Prostate gland (tissue), 2 donors: ENCODE measurements around the gene S100Z. TPM values are rescaled to one million over a fixed set of nuclear protein-coding genes. Genes with fewer than 3 reads are reported as not detected.

Experiments
- DNase-seq: peaks from one replicate; pipeline ENCODE4 v3.0.0-alpha.2; 2019; ENCODE audit warnings: low spot score
- H3K27ac ChIP-seq, 2 donors: fragments of 200-600 bp; sonication (generic); 2 replicates each; pipeline ENCODE4 v1.5.1; 2017 to 2019
- H3K27me3 ChIP-seq: fragments of 200-600 bp; sonication (generic); replicated peaks from 2 replicates; pipeline ENCODE4 v1.5.1; 2019; ENCODE audit not compliant: insufficient read depth
- H3K36me3 ChIP-seq, 2 donors: fragments of 200-600 bp; sonication (generic); 1 replicate in 1 of 2; 2 replicates in 1 of 2; pipeline versions ENCODE4 v1.5.1 to v1.8.1; 2017 to 2019
- H3K4me1 ChIP-seq: fragments of 200-600 bp; sonication (generic); replicated peaks from 2 replicates; pipeline ENCODE4 v1.5.1; 2019
- H3K4me3 ChIP-seq, 2 donors: fragments of 200-600 bp; sonication (generic); 2 replicates each; pipeline ENCODE4 v1.5.1; 2017 to 2019
- H3K9me3 ChIP-seq: fragments of 200-600 bp; sonication (generic); 2 replicates; pipeline ENCODE4 v1.5.1; 2017
- POLR2A ChIP-seq: fragments of 450-650 bp; IDR thresholded peaks from one replicate; pipeline ENCODE4 v1.6.1; 2016; ENCODE audit warnings: antibody characterized with exemption, mild to moderate bottlenecking
- POLR2AphosphoS5 ChIP-seq: sonication (generic); formaldehyde crosslinking; IDR thresholded peaks from one replicate; pipeline ENCODE4 v1.6.1; 2017; ENCODE audit warnings: antibody characterized with exemption
- WGBS: methylation state at CpG from one replicate; pipeline ENCODE4 v1.1.5; 2018; 5-methylcytosine and 5-hydroxymethylcytosine counted together
- intact Hi-C: fragments of 100-400 bp; cut with DNase I; formaldehyde crosslinking; loops from one replicate; pipeline ENCODE4 v1.14.2; 2022
- total RNA-seq, 2 donors: library from RNA; depleted of rRNA; stranded (reverse); fragments of >200 nt; gene quantifications; one replicate each; pipeline ENCODE4 v1.1.0, GENCODE V29; 2016
- TF ChIP-seq, protein P1 (sequence below), 4 experiments: fragments of 200-600 bp in 2 of 4; fragments of 450-650 bp in 2 of 4; sonication (generic) in 2 of 4; IDR thresholded peaks; 1 replicate in 3 of 4; 2 replicates in 1 of 4; pipeline ENCODE4 v1.5.1; 2016 to 2019; ENCODE audit warnings: antibody characterized with exemption in 4 of 4, mild to moderate bottlenecking in 2 of 4, moderate library complexity in 2 of 4

Gene S100Z
- total RNA-seq, 2 donors from 2014 or later, result 1.7 TPM; not detected in 1

DNA sequence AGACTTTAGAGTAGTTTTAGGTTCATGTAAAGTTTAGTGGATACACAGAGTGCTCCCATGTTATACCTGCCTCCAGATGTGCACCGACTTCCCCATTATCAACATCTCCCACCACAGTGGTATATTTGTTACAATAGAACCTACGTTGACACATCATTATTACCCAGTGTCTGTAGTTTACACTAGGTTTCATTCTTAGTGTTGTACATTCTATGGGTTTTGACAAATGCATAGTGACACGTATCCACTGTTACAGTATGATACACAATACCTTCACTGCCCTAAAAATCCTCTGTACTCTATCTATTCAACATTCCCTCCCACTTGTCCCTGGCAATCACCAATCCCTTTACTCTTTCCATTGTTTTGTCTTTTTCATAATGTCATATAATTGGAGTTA lies 68.7 kb downstream of the S100Z start:
- intact Hi-C loops, result no loop called here
- no peak overlapping the region for H3K4me3 ChIP-seq
- no peaks in the 10 kb centered on the region for H3K36me3 ChIP-seq
- TF ChIP-seq, protein P1, sequence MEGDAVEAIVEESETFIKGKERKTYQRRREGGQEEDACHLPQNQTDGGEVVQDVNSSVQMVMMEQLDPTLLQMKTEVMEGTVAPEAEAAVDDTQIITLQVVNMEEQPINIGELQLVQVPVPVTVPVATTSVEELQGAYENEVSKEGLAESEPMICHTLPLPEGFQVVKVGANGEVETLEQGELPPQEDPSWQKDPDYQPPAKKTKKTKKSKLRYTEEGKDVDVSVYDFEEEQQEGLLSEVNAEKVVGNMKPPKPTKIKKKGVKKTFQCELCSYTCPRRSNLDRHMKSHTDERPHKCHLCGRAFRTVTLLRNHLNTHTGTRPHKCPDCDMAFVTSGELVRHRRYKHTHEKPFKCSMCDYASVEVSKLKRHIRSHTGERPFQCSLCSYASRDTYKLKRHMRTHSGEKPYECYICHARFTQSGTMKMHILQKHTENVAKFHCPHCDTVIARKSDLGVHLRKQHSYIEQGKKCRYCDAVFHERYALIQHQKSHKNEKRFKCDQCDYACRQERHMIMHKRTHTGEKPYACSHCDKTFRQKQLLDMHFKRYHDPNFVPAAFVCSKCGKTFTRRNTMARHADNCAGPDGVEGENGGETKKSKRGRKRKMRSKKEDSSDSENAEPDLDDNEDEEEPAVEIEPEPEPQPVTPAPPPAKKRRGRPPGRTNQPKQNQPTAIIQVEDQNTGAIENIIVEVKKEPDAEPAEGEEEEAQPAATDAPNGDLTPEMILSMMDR (IDR thresholded peaks at IDR 0.05), result no peak
- TF ChIP-seq POLR2AphosphoS5, result no peak
- no peak for TF ChIP-seq POLR2A
- WGBS, result 85% methylated on average over 3 of the region's 3 CpGs
- no peak overlapping the region for H3K27ac ChIP-seq
- H3K4me1 ChIP-seq, result no peaks in the 10 kb centered on the region
- no peak for DNase-seq
- no peaks in the 10 kb centered on the region for H3K27me3 ChIP-seq
- no peaks in the 10 kb centered on the region for H3K9me3 ChIP-seq

DNA sequence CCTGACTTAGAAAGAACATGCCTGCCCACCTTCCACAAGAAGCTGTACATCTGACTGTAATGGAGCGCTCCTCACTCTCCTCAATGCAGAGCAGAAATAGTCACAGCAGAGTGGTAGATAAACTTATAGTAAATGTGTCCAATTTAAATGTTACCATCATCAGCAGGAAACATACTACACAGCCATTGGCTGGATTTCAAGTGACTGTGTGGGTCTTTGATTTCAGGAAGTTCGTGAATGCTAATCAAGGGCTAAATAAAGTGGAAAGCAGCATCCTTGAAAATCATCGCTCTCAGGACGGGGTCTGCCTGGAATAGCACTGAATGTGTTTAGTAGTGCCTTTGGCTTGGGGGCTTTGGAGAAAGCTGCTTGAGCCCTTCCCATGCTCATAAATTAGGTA lies 70.7 kb downstream of the S100Z start:
- no peak overlapping the region for H3K27ac ChIP-seq
- 70% methylated on average over 4 of the region's 4 CpGs for WGBS
- H3K9me3 ChIP-seq, result no peaks in the 10 kb centered on the region
- no peak overlapping the region for H3K4me3 ChIP-seq
- DNase-seq, result no peak
- TF ChIP-seq POLR2A, result no peak
- no peak for TF ChIP-seq POLR2AphosphoS5
- TF ChIP-seq, protein P1 (IDR thresholded peaks at IDR 0.05), result no peak
- H3K27me3 ChIP-seq, result no peaks in the 10 kb centered on the region
- intact Hi-C loops, result no loop called here
- H3K36me3 ChIP-seq, result no peaks in the 10 kb centered on the region
- no peaks in the 10 kb centered on the region for H3K4me1 ChIP-seq

DNA sequence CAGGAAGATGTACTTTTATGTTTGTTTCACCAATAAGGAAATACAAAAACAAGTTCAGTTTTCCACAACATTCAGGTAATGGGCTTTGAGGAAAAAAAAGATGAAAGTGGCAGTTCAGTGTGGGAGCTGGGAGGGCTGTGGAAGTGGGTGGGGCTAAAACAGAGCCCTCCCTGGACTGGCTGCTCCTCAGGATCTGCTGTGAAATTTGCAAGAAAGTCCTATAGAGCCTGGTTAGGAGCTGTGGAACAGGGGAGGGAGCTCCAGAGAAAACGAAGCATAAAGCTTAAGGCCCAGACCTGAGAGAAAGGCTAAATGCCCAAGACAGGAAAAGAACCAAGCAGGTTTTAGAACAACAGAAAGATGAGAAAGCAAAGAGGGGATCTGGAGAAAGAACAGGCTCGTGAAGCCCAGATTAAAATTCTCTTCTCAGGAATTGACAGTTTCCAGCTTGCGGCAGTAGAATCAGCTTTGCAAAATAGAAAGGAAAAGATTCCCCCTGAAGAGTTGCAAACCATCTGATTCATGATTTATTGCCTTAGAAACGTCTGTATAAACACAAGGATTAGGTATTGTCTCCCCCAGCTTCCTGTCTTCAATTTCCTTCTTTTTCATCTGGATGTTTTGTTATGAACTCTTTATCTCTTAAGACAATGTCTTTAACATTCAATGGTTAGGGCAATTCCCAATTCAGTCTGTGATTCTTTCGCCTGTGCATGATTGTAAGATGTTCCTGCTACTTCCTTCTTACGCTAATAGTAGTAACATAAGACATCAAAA lies 76.7 kb downstream of the S100Z start:
- 33% methylated on average over 6 of the region's 6 CpGs for WGBS
- no peaks in the 10 kb centered on the region for H3K27me3 ChIP-seq
- TF ChIP-seq POLR2A (no peak), POLR2AphosphoS5 (no peak)
- TF ChIP-seq, protein P1 (IDR thresholded peaks at IDR 0.05), result no peak
- no peak for DNase-seq
- H3K9me3 ChIP-seq, result no peaks in the 10 kb centered on the region
- no peak overlapping the region for H3K4me3 ChIP-seq
- H3K4me1 ChIP-seq, result no peaks in the 10 kb centered on the region
- intact Hi-C loops, result no loop called here
- H3K36me3 ChIP-seq, result no peaks in the 10 kb centered on the region
- no peak overlapping the region for H3K27ac ChIP-seq

DNA sequence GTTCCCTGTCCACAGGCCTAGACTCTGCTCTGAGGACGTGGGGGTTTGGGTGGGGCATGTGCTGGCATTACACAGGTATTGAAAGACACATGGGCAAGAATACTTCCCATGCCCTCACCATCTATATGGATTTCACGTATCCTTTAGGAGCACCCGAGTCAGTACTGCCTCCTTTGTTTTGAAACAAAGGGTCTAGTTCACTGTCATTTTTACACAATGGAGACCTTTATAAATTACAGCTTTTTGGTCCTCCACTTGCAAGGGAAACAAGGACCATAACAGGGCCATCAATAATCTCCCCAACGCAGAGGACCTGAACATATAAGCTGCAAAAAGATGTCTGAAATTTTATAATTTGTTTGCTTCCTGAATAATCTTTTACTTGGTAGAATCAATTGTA lies 78.1 kb downstream of the S100Z start:
- no peak overlapping the region for H3K4me3 ChIP-seq
- H3K36me3 ChIP-seq, result no peaks in the 10 kb centered on the region
- DNase-seq, result no peak
- intact Hi-C loops, result no loop called here
- TF ChIP-seq, protein P1 (IDR thresholded peaks at IDR 0.05), result no peak
- TF ChIP-seq POLR2AphosphoS5 (no peak), POLR2A (no peak)
- no peaks in the 10 kb centered on the region for H3K4me1 ChIP-seq
- no peak overlapping the region for H3K27ac ChIP-seq
- no peaks in the 10 kb centered on the region for H3K27me3 ChIP-seq
- 66% methylated on average over 4 of the region's 4 CpGs for WGBS
- no peaks in the 10 kb centered on the region for H3K9me3 ChIP-seq

DNA sequence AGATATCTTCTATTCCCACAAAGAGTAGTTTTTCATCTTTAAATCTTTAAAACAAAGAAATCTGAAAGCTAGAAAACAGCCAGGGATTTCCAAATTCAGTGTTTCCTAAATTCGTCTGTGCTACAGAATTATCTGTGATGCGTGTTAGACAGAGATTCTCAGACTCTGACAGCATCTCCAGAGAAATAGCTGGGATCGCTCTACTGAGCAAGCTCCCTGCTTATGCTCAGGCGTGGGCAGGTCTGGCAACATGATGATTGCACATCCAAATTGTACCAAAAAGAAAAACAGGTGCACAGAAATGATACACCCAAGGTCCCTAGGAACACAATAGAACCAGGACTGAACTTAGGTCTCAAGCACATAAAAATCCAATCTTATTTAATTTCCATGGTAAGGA lies 80.3 kb downstream of the S100Z start:
- no peak overlapping the region for H3K27ac ChIP-seq
- H3K36me3 ChIP-seq, result no peaks in the 10 kb centered on the region
- H3K9me3 ChIP-seq, result no peaks in the 10 kb centered on the region
- 85% methylated on average over 4 of the region's 4 CpGs for WGBS
- H3K27me3 ChIP-seq, result no peaks in the 10 kb centered on the region
- intact Hi-C loops, result no loop called here
- no peaks in the 10 kb centered on the region for H3K4me1 ChIP-seq
- no peak for DNase-seq
- TF ChIP-seq POLR2A (no peak), POLR2AphosphoS5 (no peak)
- TF ChIP-seq, protein P1 (IDR thresholded peaks at IDR 0.05), result no peak
- H3K4me3 ChIP-seq, result no peak overlapping the region
